ENCODE data around the gene NR1D1. TPM values are rescaled to one million over a fixed set of nuclear protein-coding genes. Genes with fewer than 3 reads are reported as not detected.

NR1D1 gene
- total RNA-seq, 1 donor from 2014 or later: 0.77 TPM

DNA sequence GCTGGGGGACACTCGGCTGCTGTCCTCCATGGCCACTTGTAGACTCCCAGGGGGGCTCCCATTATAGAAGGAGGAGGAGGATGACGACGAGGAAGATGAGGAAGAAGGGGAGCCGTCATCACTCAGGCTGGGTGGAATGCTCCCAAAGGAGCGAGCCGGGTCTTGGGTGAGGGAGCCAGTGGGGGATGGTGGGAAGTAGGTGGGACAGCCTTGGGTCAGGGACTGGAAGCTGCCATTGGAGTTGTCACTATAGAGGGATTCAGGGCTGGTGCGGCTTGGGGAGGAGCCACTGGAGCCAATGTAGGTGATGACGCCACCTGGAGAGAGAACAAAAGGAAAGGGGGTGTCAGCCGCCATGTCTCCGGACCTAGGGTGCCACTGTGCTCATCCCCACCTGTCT lies 3.3 kb downstream of the NR1D1 start:
- DNase-seq (ENCODE audit: low read depth in 2 of 2): no peak

DNA sequence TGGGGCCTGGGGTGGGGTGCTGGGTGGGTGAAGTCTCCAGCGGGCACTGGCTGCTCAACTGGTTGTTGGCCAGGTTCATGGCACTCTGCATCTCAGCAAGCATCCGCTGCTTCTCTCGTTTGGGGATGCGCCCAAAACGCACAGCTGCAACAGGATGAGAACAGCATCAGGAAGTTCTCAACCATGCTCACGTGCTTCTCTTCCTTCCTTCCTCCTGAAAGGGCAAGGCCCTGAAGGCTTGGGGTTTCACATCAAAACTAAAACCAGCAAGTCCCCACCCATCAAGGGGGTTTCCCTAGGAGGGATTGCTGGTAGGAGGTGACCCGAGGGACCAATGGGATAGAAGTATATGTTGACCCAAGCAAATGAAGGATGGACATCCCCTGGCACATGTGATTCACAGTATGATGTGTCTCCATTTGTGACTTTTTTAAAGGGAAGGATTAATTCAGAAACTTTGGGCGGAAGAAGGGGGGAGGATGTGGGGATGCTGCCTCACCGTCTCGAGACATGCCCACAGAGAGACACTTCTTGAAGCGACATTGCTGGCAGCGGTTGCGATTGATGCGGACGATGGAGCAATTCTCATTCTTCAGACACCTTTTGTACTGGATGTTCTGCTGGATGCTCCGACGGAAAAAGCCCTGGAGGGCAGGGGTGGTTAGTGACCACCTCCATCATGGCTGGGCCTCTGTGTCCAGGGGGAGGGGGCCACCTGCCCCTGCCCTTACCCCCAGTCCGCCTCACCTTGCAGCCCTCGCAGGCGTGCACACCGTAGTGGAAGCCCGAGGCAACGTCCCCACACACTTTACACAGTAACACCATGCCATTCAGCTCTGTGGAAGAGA lies 4.2 kb downstream of the NR1D1 start:
- peak; percentile 74 to 87 for DNase-seq (ENCODE audit: low read depth in 2 of 2)

DNA sequence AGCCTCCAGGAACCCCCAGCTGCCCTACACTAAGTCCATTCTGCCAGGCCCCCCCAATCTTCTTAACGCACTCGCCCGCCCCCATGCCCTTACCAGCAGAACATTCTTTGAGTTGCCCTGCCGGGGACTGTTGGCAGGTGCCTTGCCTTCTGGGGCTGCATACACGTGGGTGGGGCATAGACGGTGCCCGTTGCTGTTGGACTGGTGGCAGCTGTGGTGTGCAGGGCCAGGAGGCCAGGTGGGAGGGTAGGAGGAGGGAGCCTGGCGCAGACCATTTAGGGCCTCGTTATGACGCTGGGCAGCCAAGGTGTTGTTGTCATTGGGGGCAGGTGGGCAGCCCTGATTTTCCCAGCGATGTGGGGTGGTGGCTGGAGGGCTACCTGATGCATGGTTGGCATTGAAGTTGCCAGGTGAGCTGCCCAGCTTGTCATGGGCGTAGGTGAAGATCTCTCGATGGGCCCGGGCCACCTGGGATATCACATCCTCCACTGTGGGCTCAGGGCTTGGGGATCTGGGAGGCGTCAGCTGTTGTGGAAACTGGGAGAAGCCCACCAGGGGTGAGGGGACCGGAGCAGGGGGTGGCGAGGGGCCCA lies 4.9 kb downstream of the NR1D1 start:
- no peak for DNase-seq (ENCODE audit: low read depth in 2 of 2)

DNA sequence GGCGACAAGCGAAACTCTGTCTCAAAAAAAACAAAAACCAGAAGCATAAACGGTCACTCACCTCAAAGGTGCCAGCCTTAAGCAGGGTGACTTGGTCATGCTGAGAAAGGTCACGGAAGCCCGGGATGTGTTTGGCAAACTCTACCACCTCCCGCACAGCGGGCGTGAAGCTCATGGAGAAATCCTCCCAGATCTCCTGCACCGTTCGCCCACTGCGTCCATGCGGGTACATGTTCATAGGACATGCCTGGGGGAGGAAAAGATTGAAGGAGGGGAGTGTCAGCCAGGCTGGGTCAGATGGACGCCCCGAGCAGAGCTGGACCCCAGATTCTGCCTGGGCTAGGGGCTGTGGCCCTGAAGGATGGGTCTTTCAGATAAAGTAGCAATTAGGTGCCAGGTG lies 5.5 kb downstream of the NR1D1 start:
- no peak for DNase-seq (ENCODE audit: low read depth in 2 of 2)

DNA sequence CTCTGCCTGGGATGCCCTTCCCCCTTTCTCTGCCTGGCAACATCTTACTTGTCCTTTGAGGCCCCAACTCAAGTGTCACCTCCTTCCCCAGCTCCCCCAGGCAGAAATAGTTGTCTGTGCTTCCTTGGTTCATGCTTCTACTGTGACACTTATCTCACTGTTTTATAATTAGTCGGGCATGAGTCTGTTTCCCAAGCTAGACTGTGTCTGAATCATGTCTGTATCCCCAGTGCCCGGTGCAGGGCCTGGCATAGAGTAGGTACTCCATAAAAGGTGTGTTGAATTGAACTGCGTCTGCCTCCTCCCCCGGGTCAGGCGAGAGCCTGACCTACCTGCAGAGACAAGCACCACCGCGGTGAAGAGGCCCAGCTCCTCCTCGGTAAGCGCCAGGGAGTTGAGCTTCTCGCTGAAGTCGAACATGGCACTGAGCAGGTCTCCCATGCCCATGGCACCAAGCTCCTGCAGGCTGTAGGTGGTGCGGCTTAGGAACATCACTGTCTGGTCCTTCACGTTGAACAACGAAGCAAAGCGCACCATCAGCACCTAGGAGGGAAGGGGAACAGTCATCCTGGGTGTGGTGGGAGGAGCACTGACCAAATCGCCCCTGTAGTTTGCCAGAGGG lies 6.7 kb downstream of the NR1D1 start:
- no peak for DNase-seq (ENCODE audit: low read depth in 2 of 2)

DNA sequence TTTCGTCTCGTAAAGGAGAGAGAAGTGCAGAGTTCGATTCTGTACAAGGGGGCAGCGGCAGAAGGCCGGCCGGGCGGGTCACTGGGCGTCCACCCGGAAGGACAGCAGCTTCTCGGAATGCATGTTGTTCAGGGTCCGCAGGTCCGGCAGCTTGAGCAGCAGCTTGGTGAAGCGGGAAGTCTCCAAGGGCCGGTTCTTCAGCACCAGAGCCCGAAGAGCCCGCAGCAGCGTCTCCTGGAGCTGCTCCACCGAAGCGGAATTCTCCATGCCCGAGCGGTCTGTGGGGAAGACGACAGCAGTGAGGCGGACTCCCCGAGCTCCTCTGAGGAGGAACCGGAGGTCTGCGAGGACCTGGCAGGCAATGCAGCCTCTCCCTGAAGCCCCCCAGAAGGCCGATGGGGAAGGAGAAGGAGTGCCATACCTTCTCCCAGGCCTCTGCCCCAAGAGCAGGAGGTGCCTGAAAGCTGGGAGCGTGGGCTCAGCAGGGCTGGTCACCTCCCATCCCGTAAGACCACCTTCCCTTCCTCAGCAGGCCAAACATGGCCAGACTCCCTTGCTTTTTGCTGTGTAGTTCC lies 7.3 kb downstream of the NR1D1 start:
- DNase-seq (ENCODE audit: low read depth in 2 of 2): no peak

DNA sequence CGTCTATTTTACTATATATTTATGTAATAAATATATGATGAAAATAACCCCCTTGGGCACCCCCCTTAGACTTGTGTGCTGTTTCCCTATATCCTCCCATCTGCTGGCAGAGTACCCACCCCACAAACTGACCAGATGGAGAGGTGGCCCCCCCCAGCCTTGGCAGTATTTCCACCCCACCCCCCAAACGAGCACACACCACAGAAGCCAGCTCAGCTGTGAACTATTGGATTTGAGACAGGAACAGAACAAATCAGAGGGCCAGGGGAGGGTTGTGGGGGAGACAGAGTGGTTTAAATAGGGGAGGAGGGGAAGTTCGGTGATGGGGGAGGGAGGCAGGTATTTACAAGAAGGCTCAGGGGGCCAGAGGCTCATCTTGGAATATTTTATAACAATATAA lies 7.8 kb downstream of the NR1D1 start:
- DNase-seq (ENCODE audit: low read depth in 2 of 2): no peak

DNA sequence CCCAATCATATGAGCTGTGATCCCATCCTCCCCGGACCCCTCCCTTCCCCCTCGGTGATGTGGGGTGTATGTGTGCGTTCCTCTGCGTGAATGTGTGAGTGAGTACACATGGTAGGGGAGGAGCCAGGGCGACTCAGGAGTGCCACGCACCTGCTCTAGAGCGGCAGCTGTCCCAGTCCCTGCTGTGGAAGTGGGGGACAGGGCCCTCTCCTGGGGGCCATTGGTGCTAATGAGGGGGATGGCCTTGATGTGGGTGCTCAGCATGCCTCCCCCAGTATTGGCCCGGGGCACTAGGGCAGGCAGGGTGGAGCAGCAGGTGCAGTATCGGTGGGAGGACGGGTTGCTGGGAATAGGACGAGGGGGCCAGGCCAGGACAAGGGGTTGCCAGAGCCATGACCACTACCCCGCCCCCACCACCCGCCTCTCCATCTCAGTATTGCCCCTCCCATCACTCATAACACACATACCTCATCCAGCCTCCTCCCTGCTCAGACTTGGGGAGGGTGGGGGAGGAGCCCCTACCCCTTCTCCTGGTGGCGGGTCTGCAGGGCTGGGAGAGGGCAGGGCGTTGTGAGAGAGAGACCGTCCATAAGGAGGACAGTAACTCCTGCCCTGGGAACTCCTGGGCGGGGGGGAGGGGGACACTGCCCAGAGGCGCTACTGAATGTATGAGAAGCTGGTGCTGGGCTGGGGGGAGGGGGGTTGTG lies 8.5 kb downstream of the NR1D1 start:
- no peak for DNase-seq (ENCODE audit: low read depth in 2 of 2)

DNA sequence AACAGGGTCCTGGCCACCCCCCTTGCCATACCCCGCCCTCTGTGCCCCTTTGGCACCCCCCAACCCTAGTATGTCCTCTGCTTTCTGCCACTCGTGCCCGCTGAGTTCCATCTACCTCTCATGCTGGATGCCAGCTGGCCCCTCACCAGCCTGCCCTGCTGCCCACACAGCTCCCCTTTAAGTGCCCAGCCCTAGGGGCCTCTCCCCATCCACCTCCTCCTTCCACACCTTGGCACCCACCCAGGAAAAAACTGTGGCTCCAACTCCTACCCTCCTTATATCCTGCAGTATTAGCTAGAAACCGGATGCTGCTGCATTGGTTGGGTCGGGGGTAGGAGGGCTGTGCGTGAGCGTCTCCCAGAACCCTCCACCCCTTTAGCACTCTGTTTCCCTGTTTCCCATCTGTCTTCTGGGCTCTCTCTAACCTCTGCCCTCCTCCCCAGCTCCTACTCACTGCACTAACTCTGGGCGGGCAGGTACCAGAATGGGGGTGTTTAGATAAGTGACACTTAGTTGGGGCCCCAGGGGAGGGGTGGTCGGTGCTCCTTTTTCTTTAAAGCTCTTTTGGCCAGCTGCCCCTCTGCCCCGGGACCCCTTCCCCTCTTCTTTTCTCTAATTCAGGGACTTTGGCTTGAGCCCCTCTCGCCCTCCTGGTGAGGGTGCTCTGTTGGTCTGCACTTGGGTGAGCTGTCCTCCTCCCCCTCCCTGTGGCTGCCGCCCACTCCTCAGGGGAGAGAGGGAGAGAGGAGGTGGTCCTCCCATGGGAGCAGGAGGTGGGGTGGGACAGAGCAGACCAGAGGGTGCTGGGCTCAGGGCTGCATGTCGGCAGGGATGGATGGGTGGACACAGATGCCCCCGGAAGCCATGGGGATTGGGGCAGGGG lies 9.9 kb downstream of the NR1D1 start:
- DNase-seq (ENCODE audit: low read depth in 2 of 2): no peak

DNA sequence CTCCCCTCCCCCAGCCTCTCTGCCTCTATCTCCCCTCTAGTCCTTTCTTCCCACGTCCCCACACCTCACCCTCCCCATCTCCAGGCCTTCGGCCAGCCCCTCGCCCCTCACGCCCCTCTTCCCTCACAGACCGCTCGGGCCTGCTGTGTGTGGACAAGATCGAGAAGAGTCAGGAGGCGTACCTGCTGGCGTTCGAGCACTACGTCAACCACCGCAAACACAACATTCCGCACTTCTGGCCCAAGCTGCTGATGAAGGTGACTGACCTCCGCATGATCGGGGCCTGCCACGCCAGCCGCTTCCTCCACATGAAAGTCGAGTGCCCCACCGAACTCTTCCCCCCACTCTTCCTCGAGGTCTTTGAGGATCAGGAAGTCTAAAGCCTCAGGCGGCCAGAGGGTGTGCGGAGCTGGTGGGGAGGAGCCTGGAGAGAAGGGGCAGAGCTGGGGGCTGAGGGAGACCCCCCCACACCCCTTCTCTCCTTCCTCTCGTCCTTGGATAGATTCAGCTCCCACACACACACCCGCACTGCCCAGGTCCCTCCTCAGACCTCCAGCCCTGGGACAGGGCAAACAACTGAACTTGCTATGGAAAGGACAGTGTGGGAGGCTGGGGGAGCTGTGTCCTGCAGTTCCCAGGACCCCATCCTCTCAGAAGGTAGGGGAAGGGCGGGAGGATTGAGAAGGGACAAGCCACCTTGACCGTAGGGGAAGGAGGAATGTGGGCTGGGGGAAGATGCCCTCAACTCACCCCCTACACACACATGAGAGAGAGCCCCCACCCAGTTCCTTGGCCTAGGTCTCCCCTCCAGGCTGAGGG lies 11.1 kb downstream of the NR1D1 start:
- DNase-seq (ENCODE audit: low read depth in 2 of 2): no peak

DNA sequence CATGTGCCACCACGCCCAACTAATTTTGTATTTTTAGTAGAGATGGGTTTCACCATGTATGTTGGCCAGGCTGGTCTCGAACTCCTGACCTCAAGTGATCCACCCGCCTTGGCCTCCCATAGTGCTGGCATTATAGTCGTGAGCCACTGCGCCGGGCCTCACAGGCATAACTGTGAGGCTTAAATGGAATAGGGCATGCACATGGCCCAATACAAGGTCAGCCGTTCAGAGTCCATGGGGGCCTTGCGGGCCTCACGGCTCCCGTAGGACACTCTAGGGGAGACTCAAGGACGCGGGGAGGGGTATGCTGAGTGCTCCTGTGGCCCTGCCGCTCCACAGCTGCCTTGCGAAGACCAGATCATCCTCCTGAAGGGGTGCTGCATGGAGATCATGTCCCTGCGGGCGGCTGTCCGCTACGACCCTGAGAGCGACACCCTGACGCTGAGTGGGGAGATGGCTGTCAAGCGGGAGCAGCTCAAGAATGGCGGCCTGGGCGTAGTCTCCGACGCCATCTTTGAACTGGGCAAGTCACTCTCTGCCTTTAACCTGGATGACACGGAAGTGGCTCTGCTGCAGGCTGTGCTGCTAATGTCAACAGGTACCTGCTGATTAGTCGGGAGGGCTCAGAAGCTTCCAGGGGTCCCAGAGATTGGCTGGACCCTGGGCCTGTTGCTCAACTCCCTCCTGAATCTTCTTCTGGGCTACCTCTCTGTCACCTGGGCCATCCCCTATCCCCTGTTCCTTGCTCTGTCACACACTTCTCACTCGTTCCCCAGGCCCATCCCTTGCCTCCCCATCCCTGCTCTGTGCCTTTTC lies 12.3 kb downstream of the NR1D1 start:
- DNase-seq (ENCODE audit: low read depth in 2 of 2): no peak

DNA sequence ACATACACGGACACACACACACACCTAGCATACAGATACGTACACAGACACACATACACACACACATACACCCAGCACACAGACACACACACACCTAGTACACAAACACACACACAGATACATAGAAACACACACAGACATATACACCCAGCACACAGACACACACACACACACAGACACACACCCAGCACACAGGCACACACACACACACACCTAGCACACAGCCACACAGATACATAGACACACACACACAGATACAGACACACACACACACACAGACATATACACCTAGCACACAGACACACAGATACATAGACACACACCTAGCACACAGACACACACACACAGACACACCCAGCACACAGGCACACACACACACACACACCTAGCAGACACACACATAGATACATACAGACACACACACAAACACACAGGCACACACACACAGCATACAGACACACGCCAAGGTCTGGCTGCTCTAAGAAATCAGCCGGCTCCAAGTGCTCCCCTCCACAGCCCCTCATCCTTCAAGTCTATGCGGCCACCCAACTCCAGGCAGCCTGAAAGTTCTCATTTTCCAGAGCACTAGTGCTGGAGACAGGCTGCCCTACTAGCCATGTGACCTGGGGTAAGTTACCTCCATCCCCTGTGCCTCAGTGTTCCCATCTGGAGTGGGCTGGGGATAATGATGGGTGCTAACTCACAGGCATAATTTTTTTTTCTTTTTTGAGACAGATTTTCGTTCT lies 13.2 kb downstream of the NR1D1 start:
- DNase-seq (ENCODE audit: low read depth in 2 of 2): no peak

DNA sequence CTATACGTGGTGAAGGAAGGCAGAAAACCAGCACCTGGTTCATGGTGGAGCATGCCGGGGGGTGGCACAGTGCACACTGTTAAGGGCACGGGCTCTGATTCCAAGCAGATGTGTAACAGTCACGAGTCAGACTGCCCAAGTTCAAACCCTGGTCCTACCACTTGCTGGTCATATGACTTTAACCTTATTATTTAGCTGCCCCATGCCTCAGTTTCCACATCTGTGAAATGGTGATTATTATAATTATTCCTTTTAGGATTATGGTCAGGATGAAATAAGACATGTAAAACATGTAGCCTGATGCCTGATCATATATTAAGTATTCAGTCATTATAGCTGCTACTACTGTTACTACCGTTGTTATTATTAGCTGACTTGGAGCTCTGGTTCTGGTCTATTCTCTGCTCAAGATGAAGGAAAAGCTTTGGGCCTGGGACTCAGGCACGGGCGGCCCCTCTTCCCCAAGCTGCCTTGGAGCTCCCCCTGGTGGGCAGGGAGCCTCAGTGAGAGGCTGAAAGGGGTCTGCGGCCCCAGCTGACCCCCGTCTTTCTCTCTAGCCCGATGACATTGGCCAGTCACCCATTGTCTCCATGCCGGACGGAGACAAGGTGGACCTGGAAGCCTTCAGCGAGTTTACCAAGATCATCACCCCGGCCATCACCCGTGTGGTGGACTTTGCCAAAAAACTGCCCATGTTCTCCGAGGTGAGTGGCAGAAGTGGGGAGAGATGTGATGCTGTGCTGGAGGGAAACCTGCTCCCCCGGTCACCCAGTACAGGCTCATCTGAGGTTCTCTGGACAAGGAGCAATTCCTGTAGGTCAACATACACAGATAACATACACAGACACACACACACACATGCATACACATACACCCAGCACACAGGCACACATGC lies 14.0 kb downstream of the NR1D1 start:
- DNase-seq (ENCODE audit: low read depth in 2 of 2): peak in 1 of 2 donors; percentile 61

DNA sequence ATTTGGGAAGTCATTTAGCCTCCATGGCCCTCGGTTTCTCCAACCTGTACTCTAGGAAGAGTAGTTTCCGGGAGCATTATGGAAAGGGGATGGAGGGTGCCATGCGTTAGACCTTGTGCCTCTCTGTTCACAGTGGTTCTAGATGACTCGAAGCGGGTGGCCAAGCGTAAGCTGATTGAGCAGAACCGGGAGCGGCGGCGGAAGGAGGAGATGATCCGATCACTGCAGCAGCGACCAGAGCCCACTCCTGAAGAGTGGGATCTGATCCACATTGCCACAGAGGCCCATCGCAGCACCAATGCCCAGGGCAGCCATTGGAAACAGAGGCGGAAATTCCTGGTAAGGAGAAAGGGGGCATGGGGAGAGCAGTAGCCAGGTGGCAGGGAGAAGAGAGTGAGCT lies 15.9 kb downstream of the NR1D1 start:
- no peak for DNase-seq (ENCODE audit: low read depth in 2 of 2)

DNA sequence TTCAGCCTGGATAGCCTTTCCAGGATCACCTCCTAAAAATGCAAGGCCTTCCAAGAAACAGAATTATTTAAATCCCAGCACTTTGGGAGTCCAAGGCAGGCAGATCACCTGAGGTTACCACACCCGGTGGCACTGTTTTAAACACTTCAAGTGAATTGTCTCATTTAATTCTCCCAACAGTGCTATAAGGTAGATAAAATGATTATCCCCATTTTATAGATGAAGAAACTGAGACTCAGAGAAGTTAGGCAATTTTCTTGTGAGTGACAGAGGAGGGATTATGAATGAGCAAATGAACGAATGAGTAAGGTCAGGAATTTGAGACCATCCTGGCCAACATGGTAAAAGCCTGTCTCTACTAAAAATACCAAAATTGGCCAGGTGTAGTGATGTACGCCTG lies 20.8 kb downstream of the NR1D1 start:
- DNase-seq (ENCODE audit: low read depth in 2 of 2): no peak

DNA sequence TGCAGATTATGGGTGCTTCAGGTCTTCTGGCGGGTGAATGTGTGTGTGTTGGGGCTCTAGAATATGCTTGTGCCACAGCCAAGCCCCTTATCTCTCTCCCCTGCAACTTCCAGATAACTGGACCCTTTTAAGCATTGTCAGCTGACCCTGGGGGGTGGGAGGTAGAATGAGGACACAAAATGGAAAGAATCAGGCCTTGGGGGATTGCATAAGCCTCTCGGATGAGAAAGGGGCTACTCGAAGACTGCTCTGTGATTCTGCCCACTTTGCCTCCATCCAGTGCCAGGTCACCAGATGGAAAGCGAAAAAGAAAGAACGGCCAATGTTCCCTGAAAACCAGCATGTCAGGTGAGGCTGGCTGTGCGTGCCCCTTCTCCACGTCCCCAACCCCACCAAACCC lies 23.8 kb downstream of the NR1D1 start:
- no peak for DNase-seq (ENCODE audit: low read depth in 2 of 2)

DNA sequence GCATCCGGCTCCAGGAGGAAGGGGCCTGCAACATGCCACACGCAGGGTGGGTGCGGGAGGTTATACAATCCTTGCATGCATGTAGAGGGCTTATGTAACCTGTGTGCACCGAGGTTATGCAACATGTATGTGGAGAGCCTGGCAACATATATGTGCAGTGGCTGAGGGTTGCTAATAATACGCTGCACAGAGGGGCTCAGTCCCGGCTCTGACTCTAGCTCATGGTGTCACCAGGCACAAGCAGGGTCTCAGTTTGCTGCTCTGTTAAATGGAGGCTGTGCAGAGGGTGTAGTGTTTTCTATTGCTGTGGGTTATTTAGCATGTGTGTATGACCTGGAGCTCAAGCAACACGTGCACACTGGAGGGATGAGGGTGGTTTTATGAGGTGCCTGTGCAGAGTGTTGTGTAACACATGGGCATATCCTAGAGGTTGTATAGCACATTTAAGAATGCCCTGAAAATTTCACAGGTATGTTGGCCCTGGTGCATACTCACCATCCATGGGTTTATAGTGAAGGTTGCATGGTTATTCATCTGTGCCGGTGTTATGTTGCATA lies 24.4 kb downstream of the NR1D1 start:
- no peak for DNase-seq (ENCODE audit: low read depth in 2 of 2)
